Measurements from ENCODE around the gene HSPB8.

DNA sequence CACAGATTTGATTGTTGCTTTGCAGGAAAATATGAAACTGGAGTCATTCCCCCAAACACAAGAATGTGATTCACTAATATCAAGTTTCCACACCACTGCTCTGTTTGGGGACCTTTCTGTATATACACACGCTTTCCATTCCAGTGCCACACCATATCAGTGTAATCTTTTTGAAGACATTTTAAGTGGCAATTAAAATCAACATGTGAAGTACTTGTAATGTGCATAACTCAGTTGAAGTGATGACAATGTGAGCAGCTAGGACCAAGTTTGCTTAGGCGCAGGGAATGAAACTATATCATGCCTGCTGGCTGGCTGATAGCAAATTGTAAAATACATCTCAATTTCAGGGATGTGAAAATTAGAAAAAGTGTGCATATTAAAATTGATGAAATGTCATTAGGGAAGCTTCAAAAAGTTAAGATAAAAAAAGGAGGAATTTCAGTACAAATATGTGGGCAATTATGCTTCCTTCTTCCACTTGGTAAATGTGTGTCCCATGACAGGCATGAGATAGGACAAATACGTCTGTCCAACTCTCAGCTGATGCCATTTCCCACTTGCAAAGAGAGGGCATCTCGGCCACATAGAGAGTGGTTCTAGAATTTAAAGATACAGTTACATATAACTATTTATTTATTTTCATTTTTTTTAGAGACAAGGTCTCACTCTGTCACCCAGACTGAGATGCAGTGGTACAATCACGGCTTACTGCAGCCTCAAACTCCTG is 43.7 kb downstream of the HSPB8 start:
- TF ChIP-seq CTCF (conservative IDR thresholded peaks at IDR 0.05; ENCODE audit: low read length) = no peak
- no peak for TF ChIP-seq EZH2phosphoT487 (IDR thresholded peaks at IDR 0.05; ENCODE audit: borderline replicate concordance, low read depth, low read length)
